Colonic mucosa (tissue), 4 donors: Measurements from ENCODE around the gene SIPA1L2. TPM values are rescaled to one million over a fixed set of nuclear protein-coding genes. Genes with fewer than 3 reads are reported as not detected.

Source experiments
- DNase-seq: peaks from one replicate; pipeline ENCODE4 v3.0.0-alpha.2; 2020
- H3K27ac ChIP-seq: fragments of 200-600 bp; one replicate; pipeline ENCODE4 v1.8.0; 2021
- H3K27me3 ChIP-seq: fragments of 200-600 bp; one replicate; pipeline ENCODE4 v1.8.0; 2021
- H3K36me3 ChIP-seq: fragments of 200-600 bp; one replicate; pipeline ENCODE4 v1.8.0; 2021
- H3K4me1 ChIP-seq: fragments of 200-600 bp; one replicate; pipeline ENCODE4 v1.8.0; 2021; ENCODE audit warnings: mild to moderate bottlenecking
- H3K4me3 ChIP-seq: fragments of 200-600 bp; one replicate; pipeline ENCODE4 v1.8.0; 2021
- H3K9ac ChIP-seq, 2 donors: one replicate each; pipeline ENCODE4 v1.7.0; 2013; ENCODE audit warnings: control low read depth in 2 of 2, low read depth in 2 of 2, low read length in 2 of 2
- H3K9me3 ChIP-seq: fragments of 200-600 bp; one replicate; pipeline ENCODE4 v1.8.0; 2021
- intact Hi-C: fragments of 100-400 bp; cut with DNase I; formaldehyde crosslinking; loops from one replicate; pipeline ENCODE4 v1.14.1; 2022
- total RNA-seq, 2 donors: library from RNA; stranded (reverse); fragmentation: NEBNext Ultra II Directional in 1 of 2; extraction: Animal tissue kit (Norgen Biotek cat#: 25700) in 1 of 2; gene quantifications; one replicate each; pipeline ENCODE4 v1.2.1, GENCODE V29; 2021
- TF ChIP-seq, protein P1 (sequence below): fragments of 200-600 bp; IDR thresholded peaks from one replicate; pipeline ENCODE4 v1.8.0; 2022; ENCODE audit warnings: antibody characterized with exemption, mild to moderate bottlenecking
- donor health status: healthy.
- donor health status: DM: no; HTN: no; CAD: no.
- donor health status: DM: no; HTN: no; CAD: no.

The SIPA1L2 gene
- total RNA-seq, 2 donors from 2014 or later, result 53.6 to 64.4 TPM

DNA sequence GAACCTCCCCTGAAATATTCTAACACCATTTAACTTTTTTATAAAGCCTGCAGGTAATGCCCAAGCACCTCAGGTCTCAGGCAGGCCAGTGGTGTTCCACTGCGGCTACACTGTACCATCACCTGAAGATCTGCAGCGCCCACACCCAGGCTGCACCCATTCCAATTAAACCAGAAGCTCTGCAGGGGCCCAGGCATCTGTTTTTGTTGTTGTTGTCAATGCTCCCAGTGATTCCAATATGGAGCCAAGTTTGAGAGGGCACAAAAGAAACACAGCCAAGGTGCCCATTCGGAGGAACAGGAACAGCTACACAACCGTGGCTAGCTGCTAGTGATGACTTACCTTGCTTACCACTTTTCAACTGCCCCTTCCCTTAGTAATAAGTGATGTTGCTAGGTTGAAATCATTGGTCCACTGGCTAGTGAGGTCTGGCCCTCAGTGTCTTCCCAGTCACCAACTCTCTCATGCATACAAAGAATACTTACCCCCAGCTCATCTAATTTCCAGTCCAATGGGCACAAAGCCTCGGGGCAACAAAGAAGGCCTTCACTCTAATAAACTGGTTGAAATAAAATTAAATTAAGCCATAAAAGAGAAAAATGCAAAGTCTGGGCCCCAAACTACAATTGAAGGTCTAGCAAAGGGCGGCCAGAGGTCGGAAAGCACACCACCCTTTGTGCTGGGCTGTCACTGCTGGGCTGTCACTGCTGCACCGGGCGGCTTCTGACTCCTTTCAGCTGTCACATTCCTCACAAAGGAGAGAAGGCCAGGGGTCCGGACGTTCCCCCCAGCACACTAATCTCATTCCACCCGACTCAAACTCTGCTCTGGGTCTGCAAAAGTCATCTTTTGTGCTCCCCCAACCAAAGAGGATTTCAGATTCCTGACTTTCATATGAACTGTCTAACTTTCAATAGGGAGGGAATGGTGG is 34.9 kb downstream of the SIPA1L2 start:
- Histone ChIP-seq H3K9me3 (no peaks in the 10 kb centered on the region), H3K27ac (no peak overlapping the region), H3K36me3 (no peaks in the 10 kb centered on the region), H3K27me3 (no peaks in the 10 kb centered on the region), H3K4me1 (no peaks in the 10 kb centered on the region), H3K4me3 (no peak overlapping the region), H3K9ac (no peak overlapping the region)
- intact Hi-C loops, result no loop called here
- no peak for DNase-seq
- TF ChIP-seq, protein P1, sequence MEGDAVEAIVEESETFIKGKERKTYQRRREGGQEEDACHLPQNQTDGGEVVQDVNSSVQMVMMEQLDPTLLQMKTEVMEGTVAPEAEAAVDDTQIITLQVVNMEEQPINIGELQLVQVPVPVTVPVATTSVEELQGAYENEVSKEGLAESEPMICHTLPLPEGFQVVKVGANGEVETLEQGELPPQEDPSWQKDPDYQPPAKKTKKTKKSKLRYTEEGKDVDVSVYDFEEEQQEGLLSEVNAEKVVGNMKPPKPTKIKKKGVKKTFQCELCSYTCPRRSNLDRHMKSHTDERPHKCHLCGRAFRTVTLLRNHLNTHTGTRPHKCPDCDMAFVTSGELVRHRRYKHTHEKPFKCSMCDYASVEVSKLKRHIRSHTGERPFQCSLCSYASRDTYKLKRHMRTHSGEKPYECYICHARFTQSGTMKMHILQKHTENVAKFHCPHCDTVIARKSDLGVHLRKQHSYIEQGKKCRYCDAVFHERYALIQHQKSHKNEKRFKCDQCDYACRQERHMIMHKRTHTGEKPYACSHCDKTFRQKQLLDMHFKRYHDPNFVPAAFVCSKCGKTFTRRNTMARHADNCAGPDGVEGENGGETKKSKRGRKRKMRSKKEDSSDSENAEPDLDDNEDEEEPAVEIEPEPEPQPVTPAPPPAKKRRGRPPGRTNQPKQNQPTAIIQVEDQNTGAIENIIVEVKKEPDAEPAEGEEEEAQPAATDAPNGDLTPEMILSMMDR, result no peak

DNA sequence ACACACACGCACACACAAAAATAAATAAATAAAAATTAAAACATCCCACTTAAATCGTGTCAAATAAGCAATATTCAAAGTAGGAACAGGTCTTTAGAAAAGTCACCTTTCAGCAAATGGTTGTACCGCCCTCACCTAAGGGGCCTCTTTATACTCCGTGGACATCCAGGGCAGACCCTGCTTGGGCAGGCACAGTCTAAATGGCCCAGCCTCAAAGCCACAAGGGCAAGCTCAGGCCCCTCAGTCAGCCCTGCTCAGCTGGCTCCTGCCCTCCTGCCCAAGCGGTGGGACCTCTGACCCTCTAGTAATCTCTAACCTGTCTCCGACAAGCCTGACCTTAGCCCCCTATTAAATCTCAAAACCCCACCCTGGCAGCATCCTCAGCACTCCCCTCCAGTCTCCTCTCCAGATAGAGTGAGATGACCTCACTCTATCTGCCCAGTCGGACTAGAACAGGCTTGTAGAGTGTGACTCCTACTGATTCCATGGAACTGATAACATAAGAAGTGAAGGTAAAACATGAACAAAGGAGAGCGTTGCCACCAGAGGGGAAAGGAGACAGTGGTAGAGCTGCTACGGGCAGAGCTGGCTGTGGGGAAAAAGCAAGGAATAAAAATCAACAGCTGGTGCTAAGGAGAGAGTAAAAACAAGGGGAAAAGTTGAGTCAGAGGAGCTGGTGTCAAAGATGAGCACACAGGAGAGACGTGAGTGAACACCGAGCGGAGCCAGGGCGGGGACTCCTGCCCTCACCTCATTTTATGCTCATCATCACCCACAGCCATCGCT is 36.0 kb downstream of the SIPA1L2 start:
- TF ChIP-seq, protein P1, result no peak
- Histone ChIP-seq H3K9me3 (no peaks in the 10 kb centered on the region), H3K4me3 (no peak overlapping the region), H3K36me3 (no peaks in the 10 kb centered on the region), H3K9ac (no peak overlapping the region), H3K27me3 (no peaks in the 10 kb centered on the region), H3K4me1 (no peaks in the 10 kb centered on the region), H3K27ac (no peak overlapping the region)
- DNase-seq, result no peak
- intact Hi-C loops, result no loop called here

DNA sequence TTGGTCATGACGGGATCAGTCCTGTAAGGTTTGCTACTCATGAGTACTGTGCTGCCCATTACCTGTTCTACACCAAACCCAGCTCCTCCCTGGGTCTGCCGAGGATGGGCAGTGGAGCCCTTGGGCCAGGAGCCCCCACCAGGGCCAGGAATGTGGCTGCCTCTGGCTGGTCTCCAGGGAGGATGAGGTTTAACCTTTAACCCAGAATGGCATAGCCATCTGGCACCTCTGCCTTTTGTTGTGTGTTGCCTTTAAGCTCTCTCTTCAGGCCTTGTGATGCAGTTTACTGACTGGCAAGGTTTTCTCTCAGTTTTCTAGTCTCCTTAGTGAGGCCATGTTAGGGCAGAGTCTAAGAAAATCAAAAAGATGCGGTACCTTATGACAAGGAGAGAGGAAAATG is 38.6 kb downstream of the SIPA1L2 start:
- no peak for DNase-seq

DNA sequence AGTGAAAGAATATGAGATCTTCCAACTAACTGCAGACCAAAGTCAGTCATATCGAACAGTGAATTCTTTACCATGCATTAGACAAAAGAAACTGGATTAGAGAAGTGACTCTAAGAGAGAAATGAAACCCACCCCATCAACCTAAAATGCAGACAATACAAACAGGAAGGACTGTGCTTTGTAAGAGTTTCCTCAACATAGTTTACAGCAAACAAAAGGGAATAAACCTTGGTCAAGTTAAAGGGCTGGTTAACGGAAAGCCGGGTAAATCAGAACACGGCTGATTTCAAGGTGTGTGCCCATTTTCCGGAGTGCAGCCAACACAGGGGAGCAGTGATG is 39.2 kb downstream of the SIPA1L2 start:
- H3K27me3 ChIP-seq, result no peaks in the 10 kb centered on the region
- H3K36me3 ChIP-seq, result no peaks in the 10 kb centered on the region
- H3K9me3 ChIP-seq, result no peaks in the 10 kb centered on the region
- no peak for DNase-seq
- H3K4me1 ChIP-seq, result no peaks in the 10 kb centered on the region
- H3K27ac ChIP-seq, result no peak overlapping the region
- intact Hi-C loops, result no loop called here
- no peak overlapping the region for H3K4me3 ChIP-seq
- TF ChIP-seq, protein P1, result no peak
- H3K9ac ChIP-seq, result no peak overlapping the region

More for the DNA sequence above, 38.6 kb downstream of the SIPA1L2 start:
- H3K27me3 ChIP-seq, result no peaks in the 10 kb centered on the region
- TF ChIP-seq, protein P1, result no peak
- H3K4me3 ChIP-seq, result no peak overlapping the region
- intact Hi-C loops, result no loop called here
- H3K9ac ChIP-seq, result no peak overlapping the region
- H3K27ac ChIP-seq, result no peak overlapping the region
- H3K36me3 ChIP-seq, result no peaks in the 10 kb centered on the region
- no peaks in the 10 kb centered on the region for H3K9me3 ChIP-seq
- no peaks in the 10 kb centered on the region for H3K4me1 ChIP-seq

DNA sequence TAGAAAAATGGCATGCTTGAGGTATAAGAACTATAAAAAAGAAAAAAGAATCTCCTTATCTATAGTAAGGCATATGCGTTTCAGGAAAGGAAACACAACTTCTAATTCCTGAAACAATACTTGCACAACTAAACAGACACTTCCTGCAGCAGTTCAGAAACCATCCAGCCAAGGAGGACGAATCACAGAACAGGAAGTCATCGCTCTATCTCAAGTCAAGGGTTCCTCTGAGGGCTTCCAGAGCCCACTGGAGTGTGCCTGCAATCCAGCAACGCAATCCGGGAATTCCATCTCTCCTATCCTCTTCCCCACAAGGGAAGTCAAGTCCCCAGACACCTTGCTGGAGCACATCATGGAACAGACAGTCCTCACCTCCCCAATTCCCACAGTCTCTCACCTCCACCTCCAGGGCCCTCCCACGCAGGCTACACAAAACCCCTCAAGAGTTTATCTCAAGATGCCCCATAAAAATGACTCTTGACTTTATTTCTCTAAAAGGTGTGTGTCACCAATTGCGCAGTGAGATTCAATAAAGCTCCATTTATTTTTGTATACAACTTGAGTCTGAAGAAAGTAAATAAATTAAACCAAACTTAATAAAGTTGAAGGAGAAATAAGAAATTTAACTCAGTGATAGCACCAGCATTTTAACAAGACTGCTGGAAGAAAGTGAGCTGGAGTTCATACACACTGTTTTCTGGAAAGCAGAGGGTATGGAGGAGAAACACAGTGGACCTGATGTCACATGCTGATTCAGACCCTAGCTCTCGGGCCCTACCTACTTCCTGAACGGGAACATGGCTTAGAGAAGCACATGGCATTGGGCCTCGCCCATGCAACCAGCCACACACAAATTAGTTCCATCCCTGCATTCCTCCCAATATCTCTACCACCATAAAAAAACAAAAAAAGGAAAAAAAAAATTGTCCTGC is 39.9 kb downstream of the SIPA1L2 start:
- H3K27me3 ChIP-seq, result no peaks in the 10 kb centered on the region
- no peaks in the 10 kb centered on the region for H3K9me3 ChIP-seq
- no peak overlapping the region for H3K9ac ChIP-seq
- H3K4me3 ChIP-seq, result no peak overlapping the region
- no peaks in the 10 kb centered on the region for H3K36me3 ChIP-seq
- no peak overlapping the region for H3K27ac ChIP-seq
- DNase-seq, result no peak
- intact Hi-C loops, result no loop called here
- no peaks in the 10 kb centered on the region for H3K4me1 ChIP-seq
- TF ChIP-seq, protein P1, result no peak
